HL-60 (cell line): ENCODE data around the gene COG7.

ENCODE experiments used
- DNase-seq, 2 experiments: peaks; one replicate each; pipeline ENCODE4 v3.0.0-alpha.2; 2010 to 2020; ENCODE audit warnings: low read depth in 1 of 2, low spot score in 1 of 2
- H3K27ac ChIP-seq: fragments of 250-450 bp; sonication (Bioruptor Pico); replicated peaks from 2 replicates; pipeline ENCODE4 v1.5.1; 2020; ENCODE audit warnings: mild to moderate bottlenecking, moderate library complexity
- H3K27me3 ChIP-seq: fragments of 250-450 bp; sonication (Bioruptor Pico); 2 replicates; pipeline ENCODE4 v1.5.1; 2021; ENCODE audit warnings: mild to moderate bottlenecking, moderate library complexity; ENCODE audit not compliant: insufficient read depth, poor library complexity, severe bottlenecking
- H3K4me3 ChIP-seq: replicated peaks from 2 replicates; pipeline ENCODE4 v1.5.1; 2011; ENCODE audit warnings: mild to moderate bottlenecking, control low read depth, low read length; ENCODE audit not compliant: insufficient read depth
- GABPA ChIP-seq: IDR thresholded peaks from 2 replicates; pipeline ENCODE4 v1.6.1; 2012; ENCODE audit warnings: low read depth
- POLR2AphosphoS5 ChIP-seq: IDR thresholded peaks from 2 replicates; pipeline ENCODE4 v1.6.1; 2012; ENCODE audit warnings: low read depth
- SPI1 ChIP-seq: IDR thresholded peaks from 2 replicates; pipeline ENCODE4 v1.6.1; 2012; ENCODE audit warnings: low read depth, mild to moderate bottlenecking, borderline replicate concordance
- TF ChIP-seq, protein P1 (sequence below): IDR thresholded peaks from 2 replicates; pipeline ENCODE4 v1.6.1; 2012; ENCODE audit warnings: low read depth; ENCODE audit not compliant: insufficient replicate concordance
- TF ChIP-seq, protein P2 (sequence below): IDR thresholded peaks from one replicate; pipeline ENCODE4 v1.5.1; 2011; ENCODE audit warnings: low read length, control low read depth, inconsistent platforms; ENCODE audit not compliant: insufficient read depth

Gene COG7

DNA sequence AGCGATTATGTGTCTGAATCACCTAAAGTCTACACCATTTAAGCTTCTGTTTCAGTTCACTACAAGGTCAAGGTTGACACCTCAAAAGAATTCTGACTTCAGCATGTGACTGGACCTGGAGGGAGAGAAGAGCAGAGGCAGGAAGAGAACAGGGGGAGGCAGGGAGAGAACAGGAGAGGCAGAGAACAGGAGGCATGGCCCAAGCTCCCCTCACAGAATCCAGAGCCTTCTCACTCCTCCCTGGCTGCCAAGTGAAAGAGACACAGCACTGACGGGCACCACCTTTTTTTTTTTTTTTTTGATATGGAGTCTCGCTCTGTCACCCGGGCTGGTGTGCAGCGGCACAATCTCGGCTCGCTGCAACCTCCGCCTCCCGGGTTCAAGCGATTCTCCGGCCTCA is 45.9 kb upstream of the COG7 start:
- Histone ChIP-seq H3K4me3 (no peak overlapping the region), H3K27me3 (no peaks in the 10 kb centered on the region), H3K27ac (no peak overlapping the region)
- no peak for DNase-seq
- TF ChIP-seq, protein P1, sequence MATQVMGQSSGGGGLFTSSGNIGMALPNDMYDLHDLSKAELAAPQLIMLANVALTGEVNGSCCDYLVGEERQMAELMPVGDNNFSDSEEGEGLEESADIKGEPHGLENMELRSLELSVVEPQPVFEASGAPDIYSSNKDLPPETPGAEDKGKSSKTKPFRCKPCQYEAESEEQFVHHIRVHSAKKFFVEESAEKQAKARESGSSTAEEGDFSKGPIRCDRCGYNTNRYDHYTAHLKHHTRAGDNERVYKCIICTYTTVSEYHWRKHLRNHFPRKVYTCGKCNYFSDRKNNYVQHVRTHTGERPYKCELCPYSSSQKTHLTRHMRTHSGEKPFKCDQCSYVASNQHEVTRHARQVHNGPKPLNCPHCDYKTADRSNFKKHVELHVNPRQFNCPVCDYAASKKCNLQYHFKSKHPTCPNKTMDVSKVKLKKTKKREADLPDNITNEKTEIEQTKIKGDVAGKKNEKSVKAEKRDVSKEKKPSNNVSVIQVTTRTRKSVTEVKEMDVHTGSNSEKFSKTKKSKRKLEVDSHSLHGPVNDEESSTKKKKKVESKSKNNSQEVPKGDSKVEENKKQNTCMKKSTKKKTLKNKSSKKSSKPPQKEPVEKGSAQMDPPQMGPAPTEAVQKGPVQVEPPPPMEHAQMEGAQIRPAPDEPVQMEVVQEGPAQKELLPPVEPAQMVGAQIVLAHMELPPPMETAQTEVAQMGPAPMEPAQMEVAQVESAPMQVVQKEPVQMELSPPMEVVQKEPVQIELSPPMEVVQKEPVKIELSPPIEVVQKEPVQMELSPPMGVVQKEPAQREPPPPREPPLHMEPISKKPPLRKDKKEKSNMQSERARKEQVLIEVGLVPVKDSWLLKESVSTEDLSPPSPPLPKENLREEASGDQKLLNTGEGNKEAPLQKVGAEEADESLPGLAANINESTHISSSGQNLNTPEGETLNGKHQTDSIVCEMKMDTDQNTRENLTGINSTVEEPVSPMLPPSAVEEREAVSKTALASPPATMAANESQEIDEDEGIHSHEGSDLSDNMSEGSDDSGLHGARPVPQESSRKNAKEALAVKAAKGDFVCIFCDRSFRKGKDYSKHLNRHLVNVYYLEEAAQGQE: no peak
- TF ChIP-seq SPI1: no peak
- no peak for TF ChIP-seq GABPA
- TF ChIP-seq, protein P2, sequence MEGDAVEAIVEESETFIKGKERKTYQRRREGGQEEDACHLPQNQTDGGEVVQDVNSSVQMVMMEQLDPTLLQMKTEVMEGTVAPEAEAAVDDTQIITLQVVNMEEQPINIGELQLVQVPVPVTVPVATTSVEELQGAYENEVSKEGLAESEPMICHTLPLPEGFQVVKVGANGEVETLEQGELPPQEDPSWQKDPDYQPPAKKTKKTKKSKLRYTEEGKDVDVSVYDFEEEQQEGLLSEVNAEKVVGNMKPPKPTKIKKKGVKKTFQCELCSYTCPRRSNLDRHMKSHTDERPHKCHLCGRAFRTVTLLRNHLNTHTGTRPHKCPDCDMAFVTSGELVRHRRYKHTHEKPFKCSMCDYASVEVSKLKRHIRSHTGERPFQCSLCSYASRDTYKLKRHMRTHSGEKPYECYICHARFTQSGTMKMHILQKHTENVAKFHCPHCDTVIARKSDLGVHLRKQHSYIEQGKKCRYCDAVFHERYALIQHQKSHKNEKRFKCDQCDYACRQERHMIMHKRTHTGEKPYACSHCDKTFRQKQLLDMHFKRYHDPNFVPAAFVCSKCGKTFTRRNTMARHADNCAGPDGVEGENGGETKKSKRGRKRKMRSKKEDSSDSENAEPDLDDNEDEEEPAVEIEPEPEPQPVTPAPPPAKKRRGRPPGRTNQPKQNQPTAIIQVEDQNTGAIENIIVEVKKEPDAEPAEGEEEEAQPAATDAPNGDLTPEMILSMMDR: no peak
- TF ChIP-seq POLR2AphosphoS5: no peak

DNA sequence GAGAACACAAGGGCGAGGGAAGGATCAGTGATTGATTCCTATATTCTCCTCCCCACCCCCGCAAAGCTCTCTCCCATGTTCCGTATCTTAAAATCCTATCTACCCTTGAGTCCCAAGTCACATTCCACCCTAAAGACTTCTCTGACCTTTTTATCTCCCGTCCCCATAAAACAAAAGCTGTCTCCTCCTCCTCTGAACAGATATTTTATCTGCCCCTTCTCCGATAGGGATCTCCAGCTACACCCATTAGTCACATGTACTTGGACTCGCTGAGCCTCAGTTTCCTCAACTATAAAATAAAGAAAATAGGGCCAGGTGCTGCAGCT is 44.5 kb upstream of the COG7 start:
- no peak for TF ChIP-seq GABPA
- TF ChIP-seq SPI1: no peak
- TF ChIP-seq, protein P1: no peak
- no peak for TF ChIP-seq POLR2AphosphoS5
- no peak for DNase-seq
- Histone ChIP-seq H3K27ac (no peak overlapping the region), H3K4me3 (no peak overlapping the region), H3K27me3 (no peaks in the 10 kb centered on the region)

DNA sequence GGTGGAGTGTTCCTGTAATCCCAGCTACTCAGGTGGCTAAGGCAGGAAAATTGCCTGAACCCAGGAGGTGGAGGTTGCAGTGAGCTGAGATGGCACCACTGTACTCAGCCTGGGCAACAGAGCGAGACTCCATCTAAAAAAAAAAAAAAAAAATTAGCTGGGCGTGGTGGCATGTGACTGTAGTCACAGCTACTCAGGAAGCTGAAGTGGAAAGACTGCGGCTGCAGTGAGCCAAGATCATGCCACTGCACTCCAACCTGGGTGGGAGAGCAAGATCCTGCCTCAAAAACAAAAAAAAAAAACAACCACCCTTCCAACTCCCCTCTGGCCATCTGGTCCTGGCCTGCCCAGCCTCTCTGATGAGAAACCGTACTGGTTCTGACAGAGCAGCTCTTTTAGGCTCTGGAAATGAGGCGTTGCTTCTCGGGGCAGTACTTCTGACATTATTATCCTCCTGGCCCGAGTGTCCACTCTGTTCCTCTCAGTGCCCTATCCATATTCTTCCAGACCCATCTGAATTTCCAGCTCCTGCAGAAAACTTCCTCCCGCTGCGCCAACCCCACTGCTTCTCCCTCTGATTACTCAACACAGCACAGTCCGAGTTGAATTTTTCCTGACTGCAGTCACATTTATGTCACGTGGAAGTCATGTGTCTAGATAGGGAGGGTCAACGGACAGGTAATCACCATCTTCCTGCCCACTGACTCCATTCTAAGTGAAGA is 44.0 kb upstream of the COG7 start:
- TF ChIP-seq, protein P2: no peak
- TF ChIP-seq, protein P1: no peak
- TF ChIP-seq GABPA (no peak), SPI1 (no peak), POLR2AphosphoS5 (no peak)
- no peaks in the 10 kb centered on the region for H3K27me3 ChIP-seq
- no peak overlapping the region for H3K4me3 ChIP-seq
- H3K27ac ChIP-seq: no peak overlapping the region
- DNase-seq: no peak
